HG03175 (cell line): ENCODE measurements around the gene ARFGEF2.
"Not testable (repeated sequence)": the region's sequence is repeated elsewhere in the genome, so short reads cannot be mapped to it uniquely, and the experiment has no call there.

Source experiments
- ATAC-seq: cut with Tn5 transposase; IDR thresholded peaks from one replicate; pipeline ENCODE4 v1.9.1; 2021; ENCODE audit warnings: mild to moderate bottlenecking, moderate library complexity; ENCODE audit not compliant: unreplicated experiment

The ARFGEF2 gene

DNA sequence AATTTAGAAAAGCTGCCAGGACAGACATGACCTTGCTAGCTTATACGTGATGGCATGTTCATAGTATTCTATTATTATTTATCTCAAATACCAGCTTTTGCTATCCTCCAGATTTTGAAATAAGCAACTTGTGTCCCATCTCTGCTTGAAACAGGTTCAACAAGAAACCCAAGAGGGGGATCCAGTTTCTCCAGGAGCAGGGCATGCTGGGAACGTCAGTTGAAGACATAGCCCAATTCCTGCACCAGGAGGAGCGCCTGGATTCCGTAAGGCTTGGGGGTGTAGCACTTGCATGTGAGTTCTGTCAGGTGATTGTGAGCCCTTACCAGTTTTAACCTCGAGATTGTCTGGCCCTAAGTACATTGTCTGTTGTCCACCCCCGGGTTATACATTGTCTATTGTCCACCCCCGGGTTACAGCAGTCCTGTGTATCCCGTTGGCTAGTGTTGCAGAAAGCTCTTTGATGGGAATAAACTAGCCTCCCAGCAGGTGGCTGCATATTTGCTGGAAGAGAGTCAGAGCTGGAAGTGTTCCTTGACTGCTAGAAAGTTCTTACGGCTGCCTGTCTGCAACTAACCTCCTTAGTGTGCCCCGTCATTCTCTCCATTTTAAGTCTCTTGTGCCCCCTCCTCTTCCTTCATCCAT is 63.2 kb downstream of the ARFGEF2 start:
- ATAC-seq, result no peak

DNA sequence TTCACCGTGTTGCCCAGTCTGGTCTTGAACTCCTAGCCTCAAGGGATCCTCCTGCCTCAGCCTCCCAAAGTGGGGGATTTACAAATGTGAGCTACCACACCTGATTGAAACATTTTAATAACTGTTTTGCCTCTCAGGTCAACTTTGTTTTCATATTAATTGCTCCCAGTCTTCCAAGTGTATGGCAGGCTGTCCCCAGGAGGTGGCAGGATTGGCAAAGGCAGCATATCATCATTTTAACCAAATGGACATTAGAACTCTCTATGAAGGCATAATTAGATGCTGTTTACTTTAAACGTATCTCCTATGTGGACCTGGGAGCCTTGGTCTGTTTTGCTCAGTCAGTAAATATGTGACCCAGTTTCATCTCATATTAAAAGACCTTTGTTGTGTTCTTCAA is 65.4 kb downstream of the ARFGEF2 start:
- no peak for ATAC-seq

DNA sequence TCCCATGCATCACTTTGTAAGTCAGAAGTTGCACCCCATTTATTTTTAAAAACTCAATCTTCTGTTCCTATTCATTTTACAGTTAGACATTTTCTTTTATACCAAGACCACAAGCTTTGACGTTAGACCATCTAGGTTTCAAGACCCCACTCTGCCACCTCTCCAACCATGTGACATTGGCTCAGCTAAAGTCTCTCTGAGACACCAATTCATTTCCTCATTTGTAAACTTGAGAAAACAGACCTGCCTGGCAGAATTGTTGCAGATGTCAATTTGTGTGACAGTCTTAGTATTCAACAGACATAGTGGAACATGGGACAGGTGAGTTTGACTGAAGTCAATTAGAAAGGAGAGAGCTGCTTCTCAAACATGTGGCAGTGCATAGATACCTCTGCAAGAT is 69.0 kb downstream of the ARFGEF2 start:
- ATAC-seq, result no peak

DNA sequence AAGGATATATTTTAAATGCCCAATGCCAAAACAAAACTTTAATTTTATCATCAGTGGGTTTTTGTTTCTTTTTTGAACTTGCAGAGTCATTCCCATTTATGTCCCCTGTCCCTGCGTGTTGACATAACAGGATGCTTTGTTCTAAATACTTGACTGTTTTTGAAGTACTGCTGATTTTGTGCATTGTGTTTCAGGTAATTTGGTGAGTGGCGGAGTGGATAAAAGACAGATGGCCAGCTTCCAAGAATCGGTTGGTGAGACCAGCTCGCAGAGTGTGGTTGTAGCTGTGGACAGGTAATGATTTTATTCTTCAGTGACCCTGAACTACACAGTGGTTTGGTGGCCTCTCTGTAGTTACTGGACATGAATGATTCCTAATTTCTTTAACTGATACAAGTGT is 74.1 kb downstream of the ARFGEF2 start:
- no peak for ATAC-seq

DNA sequence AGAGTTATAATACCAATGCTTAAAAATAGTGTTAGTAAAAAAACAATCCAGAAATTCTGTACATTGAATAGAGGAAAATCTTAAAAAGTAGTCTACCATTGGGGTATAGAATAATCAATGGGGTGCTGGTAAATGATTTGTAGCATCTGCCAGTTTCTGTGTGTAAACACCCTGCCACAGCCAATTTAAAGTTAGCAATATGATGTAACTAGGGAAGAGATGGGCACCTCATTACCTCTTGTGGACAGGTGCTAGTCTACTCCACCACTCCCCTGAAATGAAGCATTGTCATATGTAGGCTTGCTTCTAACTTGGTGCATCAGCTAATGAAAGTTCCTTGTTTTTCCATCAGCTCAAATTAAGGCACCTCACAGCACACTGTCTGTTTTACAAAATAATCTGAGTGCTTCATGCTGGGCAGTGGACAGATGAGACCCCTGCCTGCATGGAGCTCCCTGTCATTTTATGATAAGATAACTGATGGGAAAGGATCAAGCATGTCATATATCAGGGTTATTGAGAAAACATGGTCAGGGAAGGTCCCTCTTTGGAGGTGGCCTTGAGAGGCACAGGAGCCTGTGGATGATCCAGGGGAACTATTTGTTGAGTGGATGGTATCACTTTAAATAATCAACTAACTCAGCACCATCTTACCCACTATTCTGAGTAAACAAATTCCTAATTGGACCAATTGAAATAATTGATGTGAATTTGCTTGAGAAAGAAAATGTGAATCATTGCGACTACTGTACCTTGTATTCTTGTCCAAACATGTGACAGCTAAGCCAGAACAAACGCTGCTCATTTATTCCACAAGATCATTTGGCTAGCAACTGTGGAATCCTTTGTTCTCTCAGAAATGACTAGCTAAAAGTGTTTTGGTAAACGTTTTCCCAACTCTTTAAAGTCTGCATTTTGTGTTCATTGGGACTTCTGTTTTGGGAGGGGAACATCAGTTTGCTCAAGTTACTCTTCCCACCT is 78.7 kb downstream of the ARFGEF2 start:
- no peak for ATAC-seq

DNA sequence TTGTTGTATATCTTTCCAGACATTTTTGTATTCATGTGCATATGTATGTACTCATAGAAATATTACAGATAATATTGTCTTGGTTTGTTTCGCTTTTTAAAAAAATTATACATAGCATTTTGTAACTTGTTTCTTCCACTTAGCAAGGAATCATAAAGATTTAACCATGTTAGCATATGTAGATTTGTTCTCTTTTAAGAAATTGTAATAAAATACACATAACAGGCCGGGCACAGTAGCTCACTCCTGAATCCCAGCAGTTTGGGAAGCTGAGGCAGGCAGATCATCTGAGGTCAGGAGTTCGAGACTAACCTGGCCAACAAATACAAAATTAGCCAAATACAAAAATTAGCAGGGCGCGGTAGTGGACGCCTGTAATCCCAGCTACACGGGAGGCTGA is 80.2 kb downstream of the ARFGEF2 start:
- ATAC-seq, result no peak

DNA sequence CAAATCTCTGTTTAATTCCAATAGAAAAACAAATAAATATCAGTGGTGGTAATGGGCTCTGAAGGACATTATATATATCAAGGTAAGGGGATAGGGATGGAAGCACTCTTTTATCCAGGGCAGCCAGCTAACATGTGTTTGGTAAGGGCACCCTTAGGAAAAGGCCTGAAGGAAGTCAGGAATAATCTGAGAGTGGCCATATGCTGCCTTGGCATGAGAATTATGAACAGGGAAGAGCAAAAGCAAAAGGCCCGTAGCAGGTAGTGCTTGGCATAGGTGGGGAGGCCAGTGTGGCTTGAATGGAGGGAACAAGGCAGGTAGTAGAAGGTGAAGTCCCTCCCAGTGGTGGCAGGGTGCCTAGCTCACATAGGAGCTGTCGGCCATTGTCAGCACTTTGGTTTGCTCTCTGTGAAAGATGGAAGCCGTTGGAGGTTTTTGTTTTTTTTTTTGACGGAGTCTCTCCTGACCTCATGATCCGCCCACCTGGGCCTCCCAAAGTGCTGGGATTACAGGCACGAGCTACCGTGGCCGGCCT is 85.0 kb downstream of the ARFGEF2 start:
- no peak for ATAC-seq

DNA sequence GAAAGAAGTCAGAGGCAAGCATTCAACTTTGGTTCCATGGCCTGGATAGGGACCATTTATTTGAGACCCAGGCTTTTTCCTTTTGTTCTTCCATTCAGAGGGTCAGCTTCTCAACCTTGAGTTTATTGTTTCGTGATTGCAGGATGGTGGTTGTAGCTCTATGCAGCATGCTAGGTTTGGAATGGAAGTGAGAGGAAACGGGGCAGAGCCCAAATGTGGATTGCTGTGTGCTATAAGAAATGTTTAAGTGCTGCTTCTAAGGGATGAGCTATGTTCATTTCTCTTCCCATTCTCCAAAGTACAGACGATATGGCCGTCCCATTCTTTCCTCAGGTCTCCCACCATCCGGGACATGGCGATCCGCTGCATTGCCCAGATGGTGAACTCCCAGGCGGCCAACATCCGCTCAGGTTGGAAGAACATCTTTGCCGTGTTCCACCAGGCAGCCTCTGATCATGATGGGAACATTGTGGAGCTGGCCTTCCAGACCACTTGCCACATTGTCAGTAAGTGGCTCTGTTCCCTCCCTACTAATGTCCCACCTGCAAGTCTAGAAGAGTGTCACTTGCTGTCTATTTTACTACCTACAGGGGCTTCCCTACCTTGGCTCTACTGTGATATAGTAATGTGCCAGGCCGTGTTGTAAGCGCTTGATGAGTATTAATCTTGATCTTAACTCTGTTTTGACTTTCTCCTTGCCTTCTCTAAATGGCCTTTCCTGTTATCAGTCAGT is 88.6 kb downstream of the ARFGEF2 start:
- ATAC-seq, result no peak

DNA sequence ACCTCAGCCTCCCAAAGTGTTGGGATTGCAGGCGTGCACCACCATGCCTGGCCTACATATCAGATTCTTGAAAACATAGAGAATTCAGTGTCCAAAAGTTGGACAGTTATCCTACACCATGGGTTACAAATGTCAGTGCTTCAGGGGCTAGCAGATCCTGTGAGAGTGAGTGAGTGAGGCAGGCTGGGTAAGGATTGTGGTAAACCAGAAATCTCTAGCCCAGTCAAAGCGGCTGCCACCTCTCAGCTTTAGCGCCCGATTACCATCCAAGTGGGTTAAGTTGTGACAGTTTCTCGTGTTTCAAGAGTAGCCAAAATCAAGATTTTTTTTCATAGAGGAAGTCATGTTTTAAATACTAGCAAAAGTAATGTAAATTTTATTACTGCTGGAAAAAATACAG is 102.7 kb downstream of the ARFGEF2 start:
- no peak for ATAC-seq

DNA sequence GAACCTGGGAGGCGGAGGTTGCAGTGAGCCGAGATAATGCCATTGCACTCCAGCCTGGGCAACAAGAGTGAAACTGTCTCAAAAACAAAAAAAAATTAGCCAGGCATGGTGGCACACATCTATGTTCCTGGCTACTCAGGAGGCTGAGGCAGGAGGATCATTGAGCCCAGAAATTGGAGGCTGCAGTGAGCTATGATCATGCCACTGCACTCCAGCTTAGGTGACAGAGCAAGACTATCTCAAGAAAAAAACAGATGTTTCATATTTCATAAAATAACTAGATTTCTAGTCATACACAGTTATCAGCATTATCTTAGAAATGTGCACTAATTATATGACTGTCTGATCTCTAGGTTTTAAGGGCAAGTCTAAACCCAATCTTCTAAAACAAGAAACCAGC is 106.7 kb downstream of the ARFGEF2 start:
- ATAC-seq, result not testable (repeated sequence)

DNA sequence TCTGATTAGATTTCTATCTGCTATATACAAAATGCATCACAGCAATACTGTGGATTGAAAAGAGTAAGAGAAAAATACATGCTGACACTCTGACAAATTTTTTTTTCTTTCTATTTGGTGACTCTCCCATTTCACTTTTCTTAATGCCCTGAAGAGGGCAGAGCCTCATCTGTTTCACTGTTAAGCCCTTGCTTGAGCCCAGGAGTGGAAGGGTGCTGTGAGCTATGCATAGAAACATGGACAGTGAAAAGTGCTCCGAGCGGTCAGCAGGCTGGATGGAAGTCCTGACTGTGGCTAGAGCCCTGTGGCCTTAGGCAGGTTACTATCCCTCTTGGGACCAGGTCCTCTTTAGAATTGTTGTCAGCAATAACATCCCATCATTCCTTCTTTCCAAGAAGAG is 107.2 kb downstream of the ARFGEF2 start:
- no peak for ATAC-seq

DNA sequence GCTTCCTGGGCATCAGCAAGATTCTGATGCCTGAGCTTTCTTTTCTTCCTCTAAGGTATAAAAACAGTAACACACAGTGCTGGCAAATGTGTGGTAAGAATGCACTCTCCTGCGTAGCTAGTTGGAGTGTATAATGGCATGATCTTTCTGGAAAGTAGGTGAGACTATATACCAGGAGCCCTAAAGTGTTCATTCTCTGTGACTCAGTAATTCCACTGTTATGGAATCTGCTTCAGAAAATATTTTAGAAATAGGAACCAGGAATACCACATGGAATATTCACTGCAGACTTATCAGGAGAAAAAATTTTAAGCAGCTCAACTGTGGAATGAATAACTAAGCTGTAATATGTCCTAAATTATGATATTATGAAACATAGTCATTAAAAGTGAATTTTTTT is 107.7 kb downstream of the ARFGEF2 start:
- ATAC-seq, result no peak

DNA sequence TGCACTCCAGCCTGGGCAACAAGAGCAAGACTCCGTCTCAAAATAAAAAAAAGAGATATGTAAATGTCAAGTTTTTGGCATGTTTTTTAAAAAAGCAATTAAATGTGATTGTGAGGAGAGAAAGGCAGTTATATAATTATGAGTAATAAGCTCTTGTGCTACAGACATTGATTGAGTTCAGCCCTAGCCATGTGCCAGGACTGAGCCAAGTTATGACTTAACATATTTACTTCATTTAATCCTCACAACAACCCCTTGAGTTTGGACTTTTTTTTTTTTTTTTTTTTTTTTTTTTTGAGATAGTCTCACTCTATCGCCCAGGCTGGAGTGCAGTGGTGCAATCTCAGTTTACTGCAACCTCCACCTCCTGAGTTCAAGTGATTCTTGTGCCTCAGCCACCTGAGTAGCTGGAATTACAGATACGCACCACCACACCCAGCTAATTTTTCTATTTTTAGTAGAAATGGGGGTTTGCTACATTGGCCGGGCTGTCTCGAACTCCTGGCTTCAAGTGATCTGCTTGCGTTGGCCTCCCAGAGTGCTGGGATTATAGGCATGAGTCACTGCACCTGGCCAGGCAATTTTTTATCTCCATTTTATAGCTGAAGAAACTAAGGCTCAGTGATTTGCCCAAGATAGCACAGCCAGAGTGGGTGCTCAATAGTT is 109.6 kb downstream of the ARFGEF2 start:
- ATAC-seq, result no peak

DNA sequence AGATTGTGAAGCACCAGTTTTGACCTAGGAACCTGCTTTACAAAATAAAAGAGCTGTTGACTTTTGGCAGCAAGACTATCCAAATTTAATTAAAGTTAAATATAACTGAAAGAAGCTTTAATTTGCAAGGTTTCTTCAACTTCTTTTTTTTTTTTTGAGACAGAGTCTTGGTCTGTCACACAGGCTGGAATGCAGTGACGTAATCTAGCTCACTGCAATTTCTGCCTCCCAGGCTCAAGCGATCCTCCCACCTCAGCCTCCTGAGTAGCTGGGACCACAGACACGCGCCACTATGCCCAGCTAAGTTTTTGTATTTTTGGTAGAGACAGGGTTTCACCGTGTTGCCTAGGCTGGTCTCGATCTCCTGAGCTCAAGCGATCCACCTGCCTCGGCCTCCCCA is 110.9 kb downstream of the ARFGEF2 start:
- no peak for ATAC-seq

DNA sequence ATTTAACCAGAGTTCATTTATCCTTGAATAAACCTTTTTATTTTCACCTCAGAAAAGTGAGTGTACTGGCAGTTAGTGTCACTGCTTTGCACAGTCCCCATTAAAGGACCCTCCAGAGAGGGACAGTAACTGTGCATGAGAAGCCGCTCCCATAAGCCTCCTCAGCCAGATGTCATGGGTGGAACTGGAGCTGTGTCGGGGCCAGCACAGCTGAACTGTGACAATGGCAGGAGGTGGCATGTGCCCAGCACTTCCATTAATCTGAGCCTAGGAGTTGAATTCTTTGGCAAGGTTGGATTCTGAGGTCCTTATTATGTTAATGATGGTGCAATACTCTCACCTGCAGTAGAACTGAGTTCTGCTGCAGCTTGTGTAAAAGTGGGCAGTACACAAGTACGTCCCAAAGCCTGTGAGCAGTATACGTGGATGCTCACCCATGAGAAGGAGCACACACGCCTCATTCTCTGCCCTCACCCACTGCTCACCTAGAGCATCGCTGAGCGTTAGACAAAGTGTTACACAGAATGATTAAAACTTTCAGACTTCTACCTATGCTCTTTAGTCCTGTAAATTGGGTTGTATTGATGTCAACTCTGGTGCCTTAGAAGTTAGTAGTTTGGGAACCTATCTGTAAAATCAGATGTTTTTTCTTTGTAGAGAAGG is 112.7 kb downstream of the ARFGEF2 start:
- ATAC-seq, result no peak

DNA sequence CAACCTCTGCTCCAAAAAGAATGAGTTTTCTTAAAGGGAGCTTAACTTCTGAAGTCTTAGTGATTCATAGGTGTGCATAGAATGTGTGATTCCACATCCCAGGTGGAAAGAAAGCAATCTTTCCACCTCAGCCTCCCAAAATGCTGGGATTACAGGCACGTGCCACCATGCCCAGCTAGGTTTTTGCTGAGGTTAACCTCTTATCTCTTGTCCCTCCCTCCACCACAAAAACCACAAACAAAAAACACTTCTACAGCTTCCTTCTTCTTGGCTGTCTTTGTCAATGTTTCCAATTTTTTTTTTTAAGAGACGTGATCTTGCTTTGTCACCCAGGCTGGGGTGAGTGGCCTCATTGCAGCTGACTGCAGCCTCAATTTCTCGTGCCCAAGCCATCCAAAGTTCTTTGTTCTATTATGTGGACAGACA is 116.5 kb downstream of the ARFGEF2 start:
- no peak for ATAC-seq

DNA sequence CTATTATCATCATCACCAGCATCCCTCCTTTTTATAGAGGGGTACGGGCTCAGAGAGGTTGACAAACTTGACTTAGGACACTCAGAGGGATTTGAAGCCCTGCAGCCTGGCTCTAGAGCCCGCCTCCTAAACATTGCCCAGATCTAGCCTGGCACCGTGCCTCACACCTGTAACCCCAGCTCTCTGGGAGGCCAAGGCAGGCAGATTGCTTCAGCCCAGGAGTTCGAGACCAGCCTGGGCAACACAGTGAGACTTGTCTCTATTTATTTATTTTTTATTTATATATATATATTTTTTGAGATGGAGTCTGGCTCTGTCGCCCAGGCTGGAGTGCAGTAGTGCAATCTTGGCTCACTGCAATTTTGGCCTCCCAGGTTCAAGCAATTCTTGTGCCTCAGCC is 118.3 kb downstream of the ARFGEF2 start:
- ATAC-seq, result no peak

DNA sequence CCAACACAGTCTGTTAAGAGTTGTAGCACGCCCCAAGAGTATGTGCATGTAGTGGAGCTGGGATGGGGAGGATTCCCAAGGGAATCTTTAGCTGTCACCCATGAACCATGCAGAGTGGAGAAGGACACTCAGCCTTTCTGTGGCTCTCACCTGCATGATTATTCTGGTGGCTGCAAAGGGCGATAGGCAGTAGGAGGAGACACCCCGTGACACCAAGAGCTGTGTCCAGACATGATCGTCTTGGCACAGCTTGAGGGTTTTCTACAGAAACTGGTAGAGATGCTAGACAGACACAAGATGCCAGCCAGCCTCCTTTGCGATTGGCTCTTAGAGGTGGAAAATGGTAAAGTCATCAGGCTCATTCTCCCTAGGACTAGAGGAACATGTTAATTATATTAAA is 121.5 kb downstream of the ARFGEF2 start:
- ATAC-seq, result no peak

DNA sequence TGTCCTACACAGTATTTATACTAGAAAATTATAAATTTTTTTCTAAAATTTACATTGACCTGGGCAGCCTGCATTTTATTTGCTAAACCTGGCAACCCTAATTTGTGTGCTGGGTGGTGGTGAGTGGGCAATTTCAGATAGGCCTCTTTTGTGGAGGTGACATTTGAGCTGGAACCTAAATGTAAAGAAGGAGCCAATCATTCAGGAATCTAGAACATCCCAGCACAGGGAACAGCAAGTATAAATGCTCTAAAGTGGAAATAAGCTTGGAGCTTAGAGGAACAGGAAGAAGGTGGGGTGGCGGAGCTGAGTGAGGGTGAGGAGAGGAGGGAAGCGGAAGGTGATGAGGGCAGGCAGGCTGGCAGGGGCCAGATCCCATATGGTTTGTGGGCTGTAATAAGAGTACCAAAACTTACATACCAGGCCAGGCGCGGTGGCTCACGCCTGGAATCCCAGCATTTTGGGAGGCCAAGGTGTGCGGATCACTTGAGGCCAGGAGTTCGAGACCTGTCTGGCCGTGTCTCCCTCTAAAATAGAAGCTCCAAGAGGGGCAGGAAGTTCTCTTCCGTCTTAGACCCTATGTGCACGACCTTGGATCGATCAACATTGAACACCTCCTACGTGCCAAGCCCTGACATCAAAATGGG is 124.1 kb downstream of the ARFGEF2 start:
- ATAC-seq, result no peak
